Measurements from ENCODE around the gene MCRIP2. TPM values are rescaled to one million over a fixed set of nuclear protein-coding genes. Genes with fewer than 3 reads are reported as not detected.

The MCRIP2 gene
- total and polyA plus RNA-seq, 2 of the 8 experiments (the other 6 are each of a cell fraction or from before 2014, with no cell fraction given), result 45.4 to 75.5 TPM

DNA sequence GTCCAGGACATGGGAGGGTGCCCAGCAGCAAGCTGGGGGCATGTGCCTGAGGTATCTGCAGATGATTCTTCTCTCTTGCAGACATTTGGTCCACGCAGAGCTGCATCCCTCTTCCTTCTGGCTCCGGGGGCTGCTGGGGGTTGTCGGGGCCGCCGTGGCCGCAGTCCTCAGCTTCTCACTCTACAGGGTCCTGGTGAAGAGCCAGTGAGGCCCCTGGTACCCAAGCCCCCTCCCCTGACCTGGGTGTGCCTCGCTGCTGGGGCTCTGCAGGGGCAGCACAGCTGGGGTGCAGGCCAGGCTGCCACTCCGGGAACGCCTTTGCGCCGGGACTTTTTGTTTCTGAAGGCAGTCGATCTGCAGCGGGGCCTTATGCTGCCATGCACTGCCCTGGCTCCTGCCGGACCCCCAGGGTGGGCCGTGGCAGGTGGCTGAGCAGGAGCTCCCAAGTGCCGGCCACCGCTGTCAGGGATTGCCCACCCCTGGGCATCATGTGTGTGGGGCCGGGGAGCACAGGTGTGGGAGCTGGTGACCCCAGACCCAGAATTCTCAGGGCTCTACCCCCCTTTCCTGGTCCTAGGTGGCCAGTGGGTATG is 31.9 kb downstream of the MCRIP2 start (continued):
- TF ChIP-seq KDM5A (IDR thresholded peaks at IDR 0.05; ENCODE audit: low read length) (no peak), KDM4A (IDR thresholded peaks at IDR 0.05; ENCODE audit: low read depth, low read length, severe bottlenecking) (no peak)

All from H1 (cell line).